ENCODE data around the gene KCND3. TPM values are rescaled to one million over a fixed set of nuclear protein-coding genes. Genes with fewer than 3 reads are reported as not detected.

Gene KCND3
- total RNA-seq, 1 donor from 2014 or later, result 0.86 TPM

GRCh38 chr1:111818546-111818945 lies 170.9 kb downstream of the KCND3 start:
- Mint-ChIP-seq H3K4me3 (no peak overlapping the region), H3K9me3 (no peaks in the 10 kb centered on the region), H3K36me3 (ENCODE audit: low read depth) (no peaks in the 10 kb centered on the region), H3K4me1 (no peaks in the 10 kb centered on the region), H3K27me3 (ENCODE audit: low read depth) (peaks cover 20% of the 10 kb centered on the region), H3K27ac (ENCODE audit: unreplicated experiment) (no peak overlapping the region)
- no peak for DNase-seq (ENCODE audit: low read depth, low spot score)
- TF ChIP-seq, protein P1, sequence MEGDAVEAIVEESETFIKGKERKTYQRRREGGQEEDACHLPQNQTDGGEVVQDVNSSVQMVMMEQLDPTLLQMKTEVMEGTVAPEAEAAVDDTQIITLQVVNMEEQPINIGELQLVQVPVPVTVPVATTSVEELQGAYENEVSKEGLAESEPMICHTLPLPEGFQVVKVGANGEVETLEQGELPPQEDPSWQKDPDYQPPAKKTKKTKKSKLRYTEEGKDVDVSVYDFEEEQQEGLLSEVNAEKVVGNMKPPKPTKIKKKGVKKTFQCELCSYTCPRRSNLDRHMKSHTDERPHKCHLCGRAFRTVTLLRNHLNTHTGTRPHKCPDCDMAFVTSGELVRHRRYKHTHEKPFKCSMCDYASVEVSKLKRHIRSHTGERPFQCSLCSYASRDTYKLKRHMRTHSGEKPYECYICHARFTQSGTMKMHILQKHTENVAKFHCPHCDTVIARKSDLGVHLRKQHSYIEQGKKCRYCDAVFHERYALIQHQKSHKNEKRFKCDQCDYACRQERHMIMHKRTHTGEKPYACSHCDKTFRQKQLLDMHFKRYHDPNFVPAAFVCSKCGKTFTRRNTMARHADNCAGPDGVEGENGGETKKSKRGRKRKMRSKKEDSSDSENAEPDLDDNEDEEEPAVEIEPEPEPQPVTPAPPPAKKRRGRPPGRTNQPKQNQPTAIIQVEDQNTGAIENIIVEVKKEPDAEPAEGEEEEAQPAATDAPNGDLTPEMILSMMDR (conservative IDR thresholded peaks at IDR 0.05), result no peak

- Mint-ChIP-seq H3K36me3 (ENCODE audit: low read depth) (no peaks in the 10 kb centered on the region), H3K27ac (ENCODE audit: unreplicated experiment) (no peak overlapping the region), H3K4me1 (no peaks in the 10 kb centered on the region), H3K27me3 (ENCODE audit: low read depth) (peaks cover 16% of the 10 kb centered on the region), H3K9me3 (no peaks in the 10 kb centered on the region), H3K4me3 (no peak overlapping the region)
- no peak for DNase-seq (ENCODE audit: low read depth, low spot score)
- TF ChIP-seq, protein P1 (conservative IDR thresholded peaks at IDR 0.05), result no peak
Observed at GRCh38 chr1:111818081-111818480, 171.4 kb downstream of the KCND3 start.

DNA sequence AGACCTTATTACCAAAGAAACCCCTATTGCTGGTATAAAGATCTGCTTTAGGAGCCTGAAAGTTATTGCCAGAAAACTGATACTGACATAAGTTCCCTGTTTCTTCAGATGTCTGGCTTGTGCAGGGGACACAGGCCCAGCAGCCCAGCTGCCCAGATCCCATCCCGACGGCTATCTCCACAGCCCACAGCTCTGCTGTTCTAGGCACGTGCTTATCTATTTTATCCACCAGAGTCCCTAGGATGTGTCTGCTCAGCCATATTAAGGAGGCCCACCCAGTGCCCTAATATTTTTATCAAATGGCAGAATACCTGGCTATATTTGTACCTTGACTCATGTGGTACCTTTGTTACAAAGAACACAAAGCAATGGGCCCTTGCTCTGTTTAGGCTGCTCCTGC lies 174.8 kb downstream of the KCND3 start:
- no peak for DNase-seq (ENCODE audit: low read depth, low spot score)
- H3K27ac Mint-ChIP-seq (ENCODE audit: unreplicated experiment), result no peak overlapping the region
- no peaks in the 10 kb centered on the region for H3K27me3 Mint-ChIP-seq (ENCODE audit: low read depth)
- H3K9me3 Mint-ChIP-seq, result no peaks in the 10 kb centered on the region
- H3K4me1 Mint-ChIP-seq, result no peaks in the 10 kb centered on the region
- no peak overlapping the region for H3K4me3 Mint-ChIP-seq
- TF ChIP-seq, protein P1 (conservative IDR thresholded peaks at IDR 0.05), result no peak
- H3K36me3 Mint-ChIP-seq (ENCODE audit: low read depth), result no peaks in the 10 kb centered on the region

DNA sequence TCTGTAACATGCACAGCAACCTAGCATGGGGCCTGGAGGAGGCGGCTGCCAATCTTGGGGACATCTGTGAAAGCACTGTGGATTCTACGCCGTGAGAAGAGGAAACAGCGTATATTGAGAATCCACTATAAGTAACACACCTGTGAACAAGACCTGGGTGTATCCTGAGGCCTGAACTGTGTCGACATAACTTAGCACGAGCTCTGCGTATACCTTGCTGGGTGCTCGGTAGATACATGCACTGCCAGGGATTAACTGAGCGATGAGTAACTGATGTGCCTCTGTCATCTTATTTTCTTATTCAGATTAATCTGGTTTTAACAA lies 175.2 kb downstream of the KCND3 start:
- H3K4me1 Mint-ChIP-seq, result no peaks in the 10 kb centered on the region
- H3K27me3 Mint-ChIP-seq (ENCODE audit: low read depth), result no peaks in the 10 kb centered on the region
- no peaks in the 10 kb centered on the region for H3K9me3 Mint-ChIP-seq
- no peak overlapping the region for H3K4me3 Mint-ChIP-seq
- TF ChIP-seq, protein P1 (conservative IDR thresholded peaks at IDR 0.05), result no peak
- H3K36me3 Mint-ChIP-seq (ENCODE audit: low read depth), result no peaks in the 10 kb centered on the region
- no peak overlapping the region for H3K27ac Mint-ChIP-seq (ENCODE audit: unreplicated experiment)
- no peak for DNase-seq (ENCODE audit: low read depth, low spot score)

GRCh38 chr1:111813440-111814304 lies 175.8 kb downstream of the KCND3 start:
- no peak overlapping the region for H3K4me3 Mint-ChIP-seq
- TF ChIP-seq, protein P1 (conservative IDR thresholded peaks at IDR 0.05), result peak; percentile 19
- H3K27me3 Mint-ChIP-seq (ENCODE audit: low read depth), result no peaks in the 10 kb centered on the region
- no peaks in the 10 kb centered on the region for H3K9me3 Mint-ChIP-seq
- DNase-seq (ENCODE audit: low read depth, low spot score), result no peak
- no peak overlapping the region for H3K27ac Mint-ChIP-seq (ENCODE audit: unreplicated experiment)
- H3K36me3 Mint-ChIP-seq (ENCODE audit: low read depth), result no peaks in the 10 kb centered on the region
- no peaks in the 10 kb centered on the region for H3K4me1 Mint-ChIP-seq
